MM.1S (cell line): Measurements from ENCODE around the gene SMU1.

ENCODE experiments used
- CTCF ChIP-seq: fragments of 300-600 bp; sonication (generic); IDR thresholded peaks from 2 replicates; pipeline ENCODE4 v1.5.1; 2016; ENCODE audit warnings: antibody characterized with exemption, low read length, mixed read lengths
- EZH2 ChIP-seq: fragments of 300-600 bp; sonication (generic); optimal IDR thresholded peaks from 2 replicates; pipeline ENCODE3; 2017; ENCODE audit warnings: low read depth, mild to moderate bottlenecking, antibody characterized with exemption, low read length, mixed read lengths

- TF ChIP-seq CTCF: no peak
- TF ChIP-seq EZH2: no peak
These were observed 52.8 kb downstream of the SMU1 start for GRCh38 chr9:33023661-33024060.
